HG03025 (cell line): Measurements from ENCODE around the gene TBL2.
"Not testable (repeated sequence)": the region's sequence is repeated elsewhere in the genome, so short reads cannot be mapped to it uniquely, and the experiment has no call there.

Source experiments
- ATAC-seq: cut with Tn5 transposase; IDR thresholded peaks from one replicate; pipeline ENCODE4 v1.9.1; 2021; ENCODE audit warnings: mild to moderate bottlenecking, moderate library complexity; ENCODE audit not compliant: unreplicated experiment, low FRiP score

Gene TBL2

GRCh38 chr7:73578342-73579128 lies at the start of gene TBL2:
TSS of gene TBL2 (minus strand) at chr7:73578579. CDS start at chr7:73578549, 30 bp downstream.
- ATAC-seq: peak; percentile 80

GRCh38 chr7:73626814-73627213 lies 48.4 kb upstream of the TBL2 start:
- ATAC-seq: no peak

- no peak for ATAC-seq
Observed at GRCh38 chr7:73625276-73625675, 46.9 kb upstream of the TBL2 start.

- ATAC-seq: no peak
Observed at GRCh38 chr7:73624669-73625001, 46.3 kb upstream of the TBL2 start.

- ATAC-seq: peak; percentile 45
Observed at GRCh38 chr7:73623798-73624668, 45.7 kb upstream of the TBL2 start, which contains the start of gene MLXIPL. TSS of gene MLXIPL (minus strand) at chr7:73624522. CDS start at chr7:73624492, 30 bp downstream.

- no peak for ATAC-seq
Observed at GRCh38 chr7:73622909-73623797, 44.8 kb upstream of the TBL2 start.

- ATAC-seq: no peak
Observed at GRCh38 chr7:73622527-73622908, 44.1 kb upstream of the TBL2 start.

GRCh38 chr7:73621168-73622063 lies 43.0 kb upstream of the TBL2 start:
- no peak for ATAC-seq

- not testable (repeated sequence) for ATAC-seq
Observed at GRCh38 chr7:73619394-73619793, 41.0 kb upstream of the TBL2 start.

- ATAC-seq: no peak
Observed at GRCh38 chr7:73618538-73618937, 40.2 kb upstream of the TBL2 start.

- ATAC-seq: not testable (repeated sequence)
Observed at GRCh38 chr7:73617520-73617919, 39.1 kb upstream of the TBL2 start.

GRCh38 chr7:73615886-73616285 lies 37.5 kb upstream of the TBL2 start:
- ATAC-seq: no peak

GRCh38 chr7:73614937-73615336 lies 36.6 kb upstream of the TBL2 start:
- ATAC-seq: not testable (repeated sequence)

GRCh38 chr7:73613954-73614735 lies 35.8 kb upstream of the TBL2 start:
- no peak for ATAC-seq

GRCh38 chr7:73612598-73613269 lies 34.4 kb upstream of the TBL2 start:
- ATAC-seq: no peak

- no peak for ATAC-seq
Observed at GRCh38 chr7:73611017-73611555, 32.7 kb upstream of the TBL2 start.

GRCh38 chr7:73610105-73610504 lies 31.7 kb upstream of the TBL2 start:
- ATAC-seq: no peak

GRCh38 chr7:73607692-73607983 lies 29.3 kb upstream of the TBL2 start:
- ATAC-seq: not testable (repeated sequence)
